ENCODE results near the gene ARHGAP12.

The ARHGAP12 gene

DNA sequence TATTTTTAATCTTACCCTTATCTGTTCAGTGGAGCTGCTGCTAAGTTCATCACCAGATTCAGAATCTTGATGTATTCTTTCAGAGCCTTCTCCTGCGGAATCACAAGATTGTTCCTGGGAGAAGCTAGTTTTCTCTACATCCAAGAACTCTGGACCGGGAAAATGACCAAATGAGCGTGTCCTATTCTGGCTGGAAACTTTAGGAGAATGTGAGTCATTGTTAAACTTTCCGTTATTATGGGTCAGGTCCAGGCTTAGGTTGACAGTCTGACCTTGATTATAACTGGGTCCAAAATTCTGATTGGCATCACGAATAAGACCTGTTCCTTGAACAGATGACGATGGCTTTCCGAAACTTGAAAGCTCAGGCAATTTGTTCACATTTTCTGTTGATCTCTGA, 20.5 kb downstream of the ARHGAP12 start:
- TF ChIP-seq, protein P1, sequence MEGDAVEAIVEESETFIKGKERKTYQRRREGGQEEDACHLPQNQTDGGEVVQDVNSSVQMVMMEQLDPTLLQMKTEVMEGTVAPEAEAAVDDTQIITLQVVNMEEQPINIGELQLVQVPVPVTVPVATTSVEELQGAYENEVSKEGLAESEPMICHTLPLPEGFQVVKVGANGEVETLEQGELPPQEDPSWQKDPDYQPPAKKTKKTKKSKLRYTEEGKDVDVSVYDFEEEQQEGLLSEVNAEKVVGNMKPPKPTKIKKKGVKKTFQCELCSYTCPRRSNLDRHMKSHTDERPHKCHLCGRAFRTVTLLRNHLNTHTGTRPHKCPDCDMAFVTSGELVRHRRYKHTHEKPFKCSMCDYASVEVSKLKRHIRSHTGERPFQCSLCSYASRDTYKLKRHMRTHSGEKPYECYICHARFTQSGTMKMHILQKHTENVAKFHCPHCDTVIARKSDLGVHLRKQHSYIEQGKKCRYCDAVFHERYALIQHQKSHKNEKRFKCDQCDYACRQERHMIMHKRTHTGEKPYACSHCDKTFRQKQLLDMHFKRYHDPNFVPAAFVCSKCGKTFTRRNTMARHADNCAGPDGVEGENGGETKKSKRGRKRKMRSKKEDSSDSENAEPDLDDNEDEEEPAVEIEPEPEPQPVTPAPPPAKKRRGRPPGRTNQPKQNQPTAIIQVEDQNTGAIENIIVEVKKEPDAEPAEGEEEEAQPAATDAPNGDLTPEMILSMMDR (IDR thresholded peaks at IDR 0.05; ENCODE audit: borderline replicate concordance, extremely low read depth, low read length, poor library complexity, severe bottlenecking) = no peak
- TF ChIP-seq EZH2 (IDR thresholded peaks at IDR 0.05; ENCODE audit: borderline replicate concordance, low read depth, low read length, severe bottlenecking) = no peak
- H3K9me3 ChIP-seq (ENCODE audit: insufficient read depth, low read length, severe bottlenecking) = no peaks in the 10 kb centered on the region
- no peaks in the 10 kb centered on the region for H3K27me3 ChIP-seq (ENCODE audit: insufficient read depth, low read length, poor library complexity)
- H3K4me2 ChIP-seq (ENCODE audit: insufficient read depth, low read length) = no peak overlapping the region
- no peak overlapping the region for H3K9ac ChIP-seq (ENCODE audit: low read depth, low read length)
- H4K20me1 ChIP-seq (ENCODE audit: insufficient read depth, low read length) = peaks cover 10% of the 10 kb centered on the region; the same call in 1 of the 2 replicates
- no peak overlapping the region for H2AFZ ChIP-seq (ENCODE audit: low read depth, low read length)
- no peak overlapping the region for H3K27ac ChIP-seq (ENCODE audit: low read length)
- ATAC-seq (ENCODE audit: insufficient read depth, low read depth) (no peak), DNase-seq (no peak)
- H3K4me1 ChIP-seq (ENCODE audit: insufficient read depth, low read length) = peaks cover 10% of the 10 kb centered on the region
- no peak overlapping the region for H3K4me3 ChIP-seq (ENCODE audit: low read depth in 1 of 2, low read length in 2 of 2)
- H3K36me3 ChIP-seq (ENCODE audit: insufficient read depth, low read length) = peaks cover 26% of the 10 kb centered on the region
- peaks cover 79% of the 10 kb centered on the region for H3K79me2 ChIP-seq (ENCODE audit: insufficient read depth, low read length)

DNA sequence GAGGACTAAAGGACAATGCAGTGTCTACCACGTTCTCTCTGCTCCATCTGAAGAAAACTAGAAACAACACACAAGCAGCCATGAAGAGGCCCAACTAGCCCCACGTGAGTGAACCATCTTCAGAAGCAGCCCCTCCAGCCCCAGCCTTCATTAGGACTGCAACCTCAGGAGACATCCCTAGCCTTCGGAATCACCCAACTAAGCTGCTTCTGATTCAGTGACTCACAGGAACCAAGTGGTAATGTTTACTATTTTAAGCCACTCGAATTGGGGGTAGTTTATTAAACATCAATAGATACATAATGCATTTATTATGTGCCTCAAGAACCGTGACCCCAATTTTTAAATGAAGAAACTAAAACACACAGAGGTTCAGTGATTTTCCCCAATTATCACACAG, 22.6 kb downstream of the ARHGAP12 start:
- no peak overlapping the region for H2AFZ ChIP-seq (ENCODE audit: low read depth, low read length)
- H3K4me1 ChIP-seq (ENCODE audit: insufficient read depth, low read length) = no peaks in the 10 kb centered on the region
- H3K36me3 ChIP-seq (ENCODE audit: insufficient read depth, low read length) = peaks cover 30% of the 10 kb centered on the region
- TF ChIP-seq, protein P1 (IDR thresholded peaks at IDR 0.05; ENCODE audit: borderline replicate concordance, extremely low read depth, low read length, poor library complexity, severe bottlenecking) = no peak
- no peak for TF ChIP-seq EZH2 (IDR thresholded peaks at IDR 0.05; ENCODE audit: borderline replicate concordance, low read depth, low read length, severe bottlenecking)
- ATAC-seq (ENCODE audit: insufficient read depth, low read depth) = no peak
- H3K9me3 ChIP-seq (ENCODE audit: insufficient read depth, low read length, severe bottlenecking) = no peaks in the 10 kb centered on the region
- H3K9ac ChIP-seq (ENCODE audit: low read depth, low read length) = no peak overlapping the region
- no peaks in the 10 kb centered on the region for H3K27me3 ChIP-seq (ENCODE audit: insufficient read depth, low read length, poor library complexity)
- H3K4me2 ChIP-seq (ENCODE audit: insufficient read depth, low read length) = no peak overlapping the region
- H3K4me3 ChIP-seq (ENCODE audit: low read depth in 1 of 2, low read length in 2 of 2) = no peak overlapping the region
- H3K27ac ChIP-seq (ENCODE audit: low read length) = no peak overlapping the region
- H3K79me2 ChIP-seq (ENCODE audit: insufficient read depth, low read length) = peaks cover 79% of the 10 kb centered on the region
- peaks cover 3% of the 10 kb centered on the region; the same call in 1 of the 2 replicates for H4K20me1 ChIP-seq (ENCODE audit: insufficient read depth, low read length)
- DNase-seq = no peak

DNA sequence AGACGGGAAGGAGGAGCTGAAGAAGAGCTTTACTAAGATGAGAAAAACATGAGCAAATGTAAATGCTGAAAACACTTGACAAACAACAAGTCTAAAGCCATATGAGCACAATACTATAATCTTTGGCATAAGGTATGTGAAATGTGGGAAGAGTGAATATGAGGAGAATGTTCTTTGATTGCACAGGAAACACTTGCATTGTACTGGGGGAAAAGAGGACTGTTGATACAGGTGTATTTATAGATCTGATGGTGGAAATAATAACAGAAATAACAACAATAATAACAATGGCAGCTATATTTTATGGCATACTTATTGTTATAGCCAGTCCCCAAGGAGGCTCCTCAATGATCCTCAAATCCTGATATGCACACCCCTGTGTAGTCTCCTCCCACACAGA, 23.0 kb downstream of the ARHGAP12 start:
- peaks cover 81% of the 10 kb centered on the region for H3K79me2 ChIP-seq (ENCODE audit: insufficient read depth, low read length)

More for the DNA sequence above, 23.0 kb downstream of the ARHGAP12 start:
- Histone ChIP-seq H2AFZ (ENCODE audit: low read depth, low read length) (no peak overlapping the region), H3K4me3 (ENCODE audit: low read depth in 1 of 2, low read length in 2 of 2) (no peak overlapping the region), H3K4me2 (ENCODE audit: insufficient read depth, low read length) (no peak overlapping the region), H3K4me1 (ENCODE audit: insufficient read depth, low read length) (no peaks in the 10 kb centered on the region), H3K9me3 (ENCODE audit: insufficient read depth, low read length, severe bottlenecking) (no peaks in the 10 kb centered on the region), H4K20me1 (ENCODE audit: insufficient read depth, low read length) (peaks cover 3% of the 10 kb centered on the region; the same call in 1 of the 2 replicates), H3K27ac (ENCODE audit: low read length) (no peak overlapping the region), H3K27me3 (ENCODE audit: insufficient read depth, low read length, poor library complexity) (no peaks in the 10 kb centered on the region), H3K36me3 (ENCODE audit: insufficient read depth, low read length) (peaks cover 30% of the 10 kb centered on the region), H3K9ac (ENCODE audit: low read depth, low read length) (no peak overlapping the region)
- DNase-seq = no peak
- TF ChIP-seq EZH2 (IDR thresholded peaks at IDR 0.05; ENCODE audit: borderline replicate concordance, low read depth, low read length, severe bottlenecking) = no peak
- TF ChIP-seq, protein P1 (IDR thresholded peaks at IDR 0.05; ENCODE audit: borderline replicate concordance, extremely low read depth, low read length, poor library complexity, severe bottlenecking) = no peak
- no peak for ATAC-seq (ENCODE audit: insufficient read depth, low read depth)

Data from DND-41 (cell line).